Measurements from ENCODE around the gene EPHA4.

EPHA4 gene

DNA sequence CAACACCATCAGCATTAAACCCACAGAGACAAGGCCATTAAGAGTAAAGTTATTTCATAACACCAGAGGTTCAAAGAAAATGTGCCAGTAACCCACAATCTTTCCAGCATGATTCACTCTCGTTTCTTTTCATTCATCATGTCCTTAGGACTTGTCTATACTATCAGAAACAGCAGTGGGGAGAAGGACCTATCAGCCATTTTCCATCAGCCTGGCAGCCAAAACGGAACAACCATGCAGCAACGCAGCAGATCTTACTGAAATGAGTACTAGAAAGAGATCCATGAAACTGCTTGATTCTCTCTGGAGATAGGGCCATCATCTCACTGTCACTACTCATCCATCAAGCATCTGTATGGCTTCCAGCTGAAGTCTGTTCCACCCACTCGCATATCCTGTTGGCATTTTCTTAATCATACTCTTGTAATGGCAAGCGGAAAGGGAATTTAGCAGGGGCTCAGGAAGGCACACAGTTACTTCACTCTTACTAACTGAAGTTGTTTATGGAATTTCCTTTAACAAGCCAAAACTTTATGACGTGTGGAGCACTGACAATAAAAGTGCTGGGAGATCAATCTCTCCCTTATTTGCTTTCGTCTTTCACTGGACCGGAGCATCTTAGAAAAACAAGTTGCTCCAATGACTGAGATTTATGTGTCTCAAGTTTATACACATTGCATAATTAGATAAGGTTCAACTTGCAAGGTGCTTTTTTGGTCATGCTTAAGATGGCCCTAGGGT lies 69.7 kb downstream of the EPHA4 start:
- no peak for DNase-seq

- no peak for DNase-seq
Measured at GRCh38 chr2:221501883-221502269, 70.2 kb downstream of the EPHA4 start.

DNA sequence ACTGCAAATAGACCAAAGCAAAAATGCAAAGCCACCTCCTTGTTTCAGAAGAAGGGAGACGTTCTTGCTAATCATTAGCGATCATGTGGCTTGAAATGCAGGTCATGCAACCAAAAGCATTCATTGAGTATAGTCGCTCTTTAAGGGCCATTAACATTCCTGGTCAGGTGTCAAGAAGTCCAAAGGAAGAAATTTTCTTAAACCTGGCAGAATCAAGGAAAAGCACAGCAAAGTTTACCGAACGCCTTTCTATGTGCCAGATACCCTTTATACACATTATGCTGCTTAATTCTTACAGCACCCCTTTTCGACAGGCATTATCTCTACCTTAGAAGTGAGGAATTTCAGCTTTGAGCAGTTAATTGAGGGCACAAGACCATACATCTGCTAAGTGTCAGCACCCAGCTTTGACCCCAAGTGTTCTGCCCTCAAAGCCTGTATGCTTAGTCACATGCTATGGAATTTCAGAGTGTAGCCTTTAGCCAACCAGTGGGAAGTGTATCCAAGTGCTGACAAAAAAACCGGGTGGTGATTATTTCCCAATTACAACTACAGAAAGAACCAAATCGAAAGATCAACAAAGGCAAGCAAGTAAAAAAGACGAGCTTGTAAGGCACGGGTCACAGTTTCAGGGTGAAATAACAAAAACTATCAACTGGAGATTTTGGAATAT lies 70.8 kb downstream of the EPHA4 start:
- DNase-seq = peak in 1 of 14 donors; percentile 41

DNA sequence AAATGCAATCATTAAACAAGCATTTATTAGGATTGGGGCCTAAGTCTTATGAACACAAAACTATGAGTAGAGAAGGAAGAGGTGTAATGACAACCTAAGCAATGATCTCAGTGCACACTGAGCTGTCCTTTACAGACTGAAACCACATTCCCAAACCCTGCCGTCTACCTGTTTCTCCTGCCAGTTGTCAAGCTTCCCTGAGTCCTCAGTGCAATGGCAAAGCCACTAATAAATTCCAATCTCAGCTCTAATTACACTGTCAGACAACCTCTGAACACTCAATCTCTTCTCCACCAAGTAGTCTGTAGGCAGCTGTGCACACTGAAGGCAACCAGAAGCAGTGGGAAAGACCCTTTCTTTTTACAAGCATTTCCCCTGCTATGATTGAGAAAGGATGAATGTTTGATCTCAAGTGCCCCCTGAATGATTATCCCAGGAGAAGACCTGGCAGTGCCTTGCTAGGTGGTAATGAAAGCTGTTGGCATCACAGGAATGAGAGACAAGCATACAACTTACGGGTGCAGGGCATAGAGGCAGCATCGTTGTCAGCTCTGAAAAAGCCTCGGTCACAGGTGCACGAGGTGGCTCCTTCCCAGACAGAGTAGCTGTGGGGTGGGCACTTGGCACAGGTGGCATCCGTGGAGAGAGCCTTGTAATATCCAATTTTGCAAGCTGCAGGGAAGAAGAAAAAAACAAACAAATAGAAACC lies 71.4 kb downstream of the EPHA4 start:
- peak in 1 of 14 donors; percentile 41 for DNase-seq

DNA sequence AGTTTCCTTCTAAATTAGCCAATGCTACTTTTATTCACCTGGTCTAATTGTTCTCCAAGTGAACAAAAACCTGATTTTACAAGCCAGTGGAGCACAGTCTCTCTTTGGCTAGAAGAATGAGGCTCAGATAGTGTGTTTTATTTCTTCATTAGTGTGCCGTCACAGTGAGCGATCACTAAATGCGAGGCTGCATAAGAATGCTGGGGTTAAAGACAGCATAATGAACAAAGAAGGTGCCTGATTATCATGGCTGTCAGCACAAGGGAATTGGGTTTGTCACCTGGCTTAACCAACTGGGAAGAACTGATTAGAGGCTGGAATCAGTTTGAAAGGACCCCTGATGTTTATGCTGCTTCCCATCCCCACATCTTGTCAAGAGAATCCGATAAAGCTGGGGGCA lies 76.4 kb downstream of the EPHA4 start:
- no peak for DNase-seq

DNA sequence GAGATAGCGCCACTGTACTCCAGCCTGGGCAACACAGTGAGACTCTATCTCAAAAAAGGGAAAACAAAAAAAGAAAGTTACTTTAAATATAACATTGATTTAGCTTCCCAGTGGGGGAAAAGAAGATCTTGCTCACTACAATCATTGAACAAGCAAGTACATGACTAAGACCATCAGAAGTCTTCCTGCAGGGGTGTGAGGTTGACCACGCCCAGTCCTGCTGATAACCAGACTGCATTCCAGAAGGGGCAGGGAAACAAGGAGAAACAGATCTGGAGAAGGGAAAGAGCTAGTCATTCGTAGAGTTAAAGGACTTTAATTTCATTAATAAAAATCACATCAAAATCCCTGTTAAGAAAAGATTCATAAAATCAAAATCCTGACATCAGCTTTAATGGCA lies 77.5 kb downstream of the EPHA4 start:
- no peak for DNase-seq

DNA sequence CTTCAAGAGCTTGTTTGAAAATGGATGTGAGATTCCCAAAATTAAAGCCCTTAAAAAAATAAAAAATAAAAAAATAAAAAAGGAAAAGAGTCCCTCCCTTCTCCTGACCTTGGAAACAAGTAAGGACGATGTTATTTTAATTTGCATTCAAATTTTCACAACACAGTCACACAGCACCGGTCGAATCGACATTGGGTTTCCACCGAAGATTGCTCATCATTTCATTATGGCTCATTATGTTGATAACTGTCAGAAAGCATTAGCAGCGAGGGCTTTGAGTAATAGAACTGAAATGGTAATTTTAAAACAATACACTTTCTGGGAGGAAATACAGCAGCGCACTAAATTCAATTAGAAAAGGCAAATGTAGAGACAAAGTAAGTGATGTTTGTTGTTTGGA lies 78.7 kb downstream of the EPHA4 start:
- DNase-seq = no peak

GRCh38 chr2:221492636-221493035 lies 79.5 kb downstream of the EPHA4 start:
- DNase-seq = peak in 1 of 14 donors; percentile 47

DNA sequence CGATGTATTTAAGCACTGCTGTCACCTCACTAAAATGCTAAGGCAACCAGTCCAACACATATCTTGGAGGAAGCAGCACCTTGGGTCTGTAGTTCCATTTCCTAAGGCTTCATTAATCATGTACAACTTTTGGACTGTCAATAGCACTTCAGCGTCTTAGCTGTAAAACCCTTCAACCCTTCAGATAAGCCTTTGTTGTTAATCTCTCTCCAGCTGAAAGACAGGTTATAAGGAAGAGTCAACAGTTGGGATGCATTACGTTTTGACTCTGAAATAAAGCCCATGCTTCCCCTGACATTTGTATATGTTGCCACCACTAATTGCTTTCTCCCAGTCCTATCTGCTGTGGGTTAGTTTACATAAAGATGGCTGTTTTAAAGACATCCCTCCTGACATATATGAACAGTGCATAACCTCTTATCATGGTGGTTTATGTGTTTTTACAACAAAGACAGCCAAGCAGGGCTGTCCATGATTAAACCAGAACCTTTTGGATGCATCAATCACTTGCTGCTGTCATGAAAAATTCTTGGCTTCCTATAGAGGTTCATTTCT lies 81.5 kb downstream of the EPHA4 start:
- DNase-seq = no peak

- DNase-seq = no peak
Measured at GRCh38 chr2:221488136-221488807, 83.8 kb downstream of the EPHA4 start.

GRCh38 chr2:221486106-221486505 lies 86.0 kb downstream of the EPHA4 start:
- no peak for DNase-seq

GRCh38 chr2:221485503-221485870 lies 86.6 kb downstream of the EPHA4 start:
- no peak for DNase-seq

DNA sequence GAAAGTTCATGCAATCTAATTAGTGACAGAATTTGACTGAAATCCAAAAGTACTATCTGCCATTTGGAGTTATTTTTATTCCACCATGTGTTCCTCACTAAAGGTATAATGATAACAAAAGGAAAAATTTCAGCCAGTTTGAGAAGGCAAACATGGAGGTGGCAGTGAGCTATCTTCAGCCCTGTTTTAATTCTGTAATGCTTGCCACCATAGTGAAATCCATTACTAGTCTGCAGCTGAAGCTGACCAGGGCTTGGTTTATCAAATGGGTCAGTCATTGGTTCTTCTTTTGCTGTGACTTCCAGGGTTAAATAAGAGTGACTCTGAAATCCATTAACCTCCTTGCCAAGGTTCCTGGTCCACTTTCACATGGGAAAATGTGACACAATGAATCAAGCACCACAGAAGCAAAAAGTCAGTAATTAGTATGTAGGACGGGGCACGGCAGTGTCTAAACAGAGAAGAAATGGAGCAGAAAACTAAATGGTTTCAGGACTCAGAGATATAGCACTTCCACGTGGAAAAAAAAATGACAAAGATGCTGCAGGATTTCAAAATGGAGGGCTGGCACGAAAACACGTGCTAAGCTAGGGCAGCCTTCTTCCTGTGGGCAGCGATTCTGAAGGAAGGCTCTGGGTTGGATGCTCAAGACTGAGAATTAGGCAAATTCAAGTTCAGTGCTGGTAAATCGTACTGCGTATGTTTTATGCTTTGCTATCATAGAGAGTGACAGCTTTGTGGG lies 87.2 kb downstream of the EPHA4 start:
- DNase-seq = peak in 3 of 14 donors; percentile 7 to 85 (median 8)

DNA sequence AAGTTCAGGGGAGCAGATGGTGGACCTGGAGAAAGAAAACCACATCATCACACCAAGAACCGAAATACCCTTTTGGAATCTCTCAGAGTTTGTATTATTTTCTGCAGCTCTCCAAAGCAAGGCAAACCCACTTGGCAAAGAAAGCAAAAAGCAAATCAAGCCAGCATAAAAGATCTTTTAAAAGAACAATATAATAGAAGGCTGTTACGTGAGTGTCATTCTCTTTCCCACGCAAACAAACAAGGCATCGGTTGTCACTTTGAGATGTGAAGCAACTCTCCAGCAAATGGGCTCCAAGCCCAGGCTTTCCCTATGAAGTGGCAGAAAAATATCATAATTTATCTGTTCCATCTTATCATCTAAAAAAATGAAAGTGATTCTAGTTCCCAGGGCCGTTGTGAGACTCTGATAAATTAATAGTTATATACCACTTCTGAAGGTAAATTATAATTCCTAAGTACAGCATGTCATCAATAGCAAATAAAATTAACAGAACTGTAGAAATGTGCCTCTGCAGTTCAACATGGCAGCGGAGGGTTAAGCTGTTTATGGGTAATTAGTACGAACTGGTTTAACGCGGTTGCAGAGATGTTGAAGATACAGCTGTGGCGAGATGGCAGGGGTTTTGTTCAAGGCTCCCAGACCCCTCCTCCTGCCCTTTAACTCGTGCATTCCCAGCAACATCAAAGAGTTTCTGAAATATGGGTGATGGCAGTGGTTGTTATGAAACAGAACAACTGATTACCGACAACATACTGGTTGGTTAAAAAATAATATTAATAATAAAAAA lies 89.2 kb downstream of the EPHA4 start:
- peak in 1 of 14 donors; percentile 92 for DNase-seq

- DNase-seq = no peak
Measured at GRCh38 chr2:221480821-221481220, 91.3 kb downstream of the EPHA4 start.

DNA sequence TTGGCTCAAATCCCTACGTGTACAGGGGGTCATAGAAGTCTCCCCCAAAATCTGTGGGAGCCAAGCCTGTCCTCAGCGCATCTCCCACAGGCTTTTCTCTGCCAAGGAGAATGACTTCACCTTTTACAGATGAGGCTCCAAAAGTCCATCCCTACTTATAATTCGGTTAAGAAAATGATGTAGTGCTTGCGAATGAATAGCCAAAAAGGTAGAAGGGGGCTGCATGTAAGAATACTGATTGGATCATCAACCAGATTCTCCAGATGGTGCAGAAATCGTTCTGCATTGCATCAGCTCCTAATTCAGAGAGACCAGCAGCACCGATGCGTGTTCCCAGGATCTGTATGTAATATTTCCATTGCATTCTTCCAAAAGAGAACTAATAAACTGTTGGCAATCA lies 91.9 kb downstream of the EPHA4 start:
- DNase-seq = no peak

DNA sequence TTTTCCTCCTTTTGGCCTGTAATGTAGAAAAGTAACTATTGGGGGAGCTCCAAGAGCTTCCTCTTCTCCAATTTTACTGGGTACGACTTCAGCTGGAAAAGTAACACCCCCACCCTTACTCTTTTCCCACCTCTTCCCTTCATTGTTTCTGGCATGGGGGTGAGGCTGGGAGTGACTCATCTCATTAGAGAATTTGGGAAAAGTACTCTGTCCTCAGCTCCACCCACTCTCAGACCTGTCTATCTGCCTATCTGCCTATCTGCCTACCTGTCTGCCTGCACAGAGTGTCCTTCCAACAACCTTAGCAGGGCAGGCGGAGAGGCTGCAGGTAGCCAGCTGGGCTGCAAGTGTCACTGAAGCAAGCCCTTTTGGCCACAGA lies 93.6 kb downstream of the EPHA4 start:
- DNase-seq = no peak

- DNase-seq = no peak
Measured at GRCh38 chr2:221477714-221478484, 94.2 kb downstream of the EPHA4 start.

DNA sequence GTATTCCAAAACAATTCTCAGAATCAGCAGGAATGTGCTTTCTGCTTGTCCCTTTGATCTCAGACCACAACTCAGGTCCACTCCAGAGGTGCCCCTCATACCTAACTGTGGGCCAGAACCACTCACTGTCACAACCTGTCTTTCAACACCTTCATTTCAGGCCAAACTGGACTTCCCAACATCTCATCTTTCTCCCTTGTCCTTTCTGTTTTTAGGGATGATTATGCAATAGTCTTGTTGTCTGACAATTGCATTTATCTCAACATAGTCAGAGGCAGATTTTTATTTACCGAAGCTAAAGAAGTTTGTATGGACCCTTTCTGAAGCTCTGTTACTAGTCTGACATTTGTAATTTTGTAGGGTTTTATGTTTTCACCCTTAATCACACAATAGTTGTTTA lies 95.9 kb downstream of the EPHA4 start:
- no peak for DNase-seq

DNA sequence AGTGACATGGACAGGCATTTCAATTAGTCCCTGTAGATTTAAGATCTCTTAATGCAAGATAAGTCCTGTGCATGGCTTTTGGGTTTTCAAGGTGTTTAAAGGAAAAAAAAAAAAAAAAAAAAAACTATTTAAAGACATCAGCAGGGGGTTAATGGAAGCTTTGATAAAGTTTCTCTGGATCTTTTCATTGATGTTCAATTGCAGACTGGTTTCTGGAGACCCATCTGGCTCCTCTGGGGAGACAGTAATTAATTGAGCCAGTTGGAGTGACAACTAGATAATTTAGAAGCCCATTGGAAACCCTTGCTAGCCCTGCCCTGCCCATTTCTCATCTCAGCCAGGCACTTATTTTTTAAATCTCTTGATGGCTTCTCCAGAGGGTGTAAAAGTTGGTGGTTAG lies 98.7 kb downstream of the EPHA4 start:
- DNase-seq = no peak
